ENCODE results near the gene CCSER2.
A peak's percentile ranks its signal among the peaks of the same experiment; 100 is the strongest.
"Not testable (repeated sequence)": the region's sequence is repeated elsewhere in the genome, so short reads cannot be mapped to it uniquely, and the experiment has no call there.

CCSER2 gene

GRCh38 chr10:84328418-84329195, at the start of gene CCSER2:
Gene CCSER2, plus strand, starts transcription at chr10:84328589. Its CDS starts 42,464 bp downstream, at chr10:84371053.
- no peak for DNase-seq

GRCh38 chr10:84279876-84280475, 48.4 kb upstream of the CCSER2 start:
- not testable (repeated sequence) for DNase-seq

- no peak for DNase-seq
These were observed 41.7 kb upstream of the CCSER2 start for GRCh38 chr10:84286695-84287094.

- no peak for DNase-seq
These were observed 40.2 kb upstream of the CCSER2 start for GRCh38 chr10:84288151-84288550.

GRCh38 chr10:84289521-84290200, 38.7 kb upstream of the CCSER2 start:
- no peak for DNase-seq

- no peak for DNase-seq
These were observed 38.2 kb upstream of the CCSER2 start for GRCh38 chr10:84290235-84290634.

GRCh38 chr10:84291384-84291783, 37.0 kb upstream of the CCSER2 start:
- no peak for DNase-seq

GRCh38 chr10:84292502-84292901, 35.9 kb upstream of the CCSER2 start:
- no peak for DNase-seq

GRCh38 chr10:84293171-84293570, 35.2 kb upstream of the CCSER2 start:
- DNase-seq: no peak

- peak; percentile 4 for DNase-seq
These were observed 34.8 kb upstream of the CCSER2 start for GRCh38 chr10:84293574-84294016.

GRCh38 chr10:84294766-84295447, 33.5 kb upstream of the CCSER2 start:
- no peak for DNase-seq

- DNase-seq: no peak
These were observed 32.1 kb upstream of the CCSER2 start for GRCh38 chr10:84296091-84296981.

GRCh38 chr10:84298057-84298456, 30.3 kb upstream of the CCSER2 start:
- DNase-seq: no peak

GRCh38 chr10:84302223-84302622, 26.2 kb upstream of the CCSER2 start:
- DNase-seq: no peak

- no peak for DNase-seq
These were observed 21.5 kb upstream of the CCSER2 start for GRCh38 chr10:84306751-84307384.

GRCh38 chr10:84308021-84308420, 20.4 kb upstream of the CCSER2 start:
- DNase-seq: no peak

GRCh38 chr10:84308481-84309304, 19.7 kb upstream of the CCSER2 start:
- DNase-seq: no peak

GRCh38 chr10:84310470-84310869, 17.9 kb upstream of the CCSER2 start:
- no peak for DNase-seq

GRCh38 chr10:84311576-84311975, 16.8 kb upstream of the CCSER2 start:
- DNase-seq: no peak

- no peak for DNase-seq
These were observed 15.6 kb upstream of the CCSER2 start for GRCh38 chr10:84312816-84313215.

- no peak for DNase-seq
These were observed 14.1 kb upstream of the CCSER2 start for GRCh38 chr10:84314275-84314674.

Measured in NCI-H1694 (cell line).